Hypothalamus (tissue), 51 donors: ENCODE results near the gene CATSPER3.

Experiments used
- DNase-seq, 51 donors: peaks; one replicate each; lab custom pipeline; 2025; lab: John Stamatoyannopoulos, UW

Gene CATSPER3

GRCh38 chr5:135009736-135010501 is 42.2 kb downstream of the CATSPER3 start:
- no peak for DNase-seq

DNA sequence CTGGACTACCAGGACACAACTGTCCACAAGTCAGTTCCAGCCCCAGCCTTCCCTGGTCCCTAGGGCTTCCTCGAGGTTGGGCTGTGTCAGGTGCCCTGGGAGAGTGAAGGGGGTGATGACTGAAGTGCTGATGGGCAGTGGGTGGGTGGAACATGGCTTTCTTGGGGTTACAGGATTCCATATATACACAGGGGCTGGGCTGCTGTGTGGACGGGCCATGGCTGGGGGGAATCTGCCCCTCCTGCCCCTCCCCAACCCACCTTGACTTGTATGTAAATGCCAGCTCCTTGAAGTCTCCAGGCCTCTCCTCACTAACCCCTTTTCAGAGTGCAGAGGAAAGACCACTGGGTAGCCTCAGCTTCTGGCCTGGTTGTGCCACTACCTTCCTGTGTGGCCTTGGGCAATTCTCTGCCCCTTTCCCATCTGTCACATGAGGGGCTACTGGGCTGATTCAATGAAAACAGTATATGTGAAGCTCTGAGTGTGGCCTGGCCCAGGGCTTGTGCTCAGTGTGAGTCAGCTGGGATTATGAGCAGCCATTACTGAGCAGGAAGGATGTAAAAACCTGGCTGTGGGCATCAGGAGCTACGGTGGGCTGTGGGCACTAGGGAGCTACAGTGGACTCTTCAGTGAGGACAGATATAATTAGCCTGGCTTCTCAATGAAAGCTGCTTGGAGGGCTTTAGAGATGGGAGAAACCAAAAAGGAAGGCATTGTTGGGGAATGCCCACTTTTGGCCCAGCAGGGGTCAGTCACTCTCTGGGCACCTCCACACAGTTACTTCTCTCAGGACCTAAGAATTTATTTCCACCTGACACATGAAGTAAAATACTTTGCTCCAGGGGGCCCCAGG is 43.0 kb downstream of the CATSPER3 start:
- no peak for DNase-seq

DNA sequence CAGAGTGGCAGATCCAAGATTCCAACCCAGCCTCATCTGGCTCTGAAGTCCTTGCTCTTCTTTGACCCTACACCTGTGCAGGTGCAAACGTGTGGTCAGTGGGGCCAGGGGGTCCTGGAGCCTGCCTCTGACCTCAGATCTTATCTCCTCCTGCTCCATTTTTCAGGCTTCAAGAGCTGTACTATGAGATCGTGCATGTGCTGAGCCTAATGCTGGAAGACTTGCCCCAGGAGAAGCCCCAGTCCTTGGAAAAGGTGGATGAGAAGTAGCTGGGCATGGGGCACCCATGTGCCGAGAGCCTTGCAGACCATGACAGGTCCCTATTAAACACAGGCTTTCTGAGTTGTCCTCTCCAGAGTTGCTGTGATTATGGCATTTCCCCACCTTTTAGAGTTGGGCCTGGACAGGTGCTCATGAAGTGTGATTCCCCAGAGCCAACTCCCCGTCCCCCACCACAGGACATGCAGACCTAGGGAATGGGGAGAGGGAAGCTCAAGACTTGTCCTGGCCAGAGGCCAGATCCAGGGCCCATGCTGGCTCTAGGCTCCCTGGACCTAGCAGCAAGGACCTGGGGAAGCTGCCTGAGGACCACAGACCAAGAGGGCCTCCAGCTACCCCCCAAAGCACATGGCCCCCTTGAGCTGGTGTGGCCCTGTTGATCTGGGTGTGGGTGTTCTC is 43.8 kb downstream of the CATSPER3 start:
- DNase-seq: no peak

DNA sequence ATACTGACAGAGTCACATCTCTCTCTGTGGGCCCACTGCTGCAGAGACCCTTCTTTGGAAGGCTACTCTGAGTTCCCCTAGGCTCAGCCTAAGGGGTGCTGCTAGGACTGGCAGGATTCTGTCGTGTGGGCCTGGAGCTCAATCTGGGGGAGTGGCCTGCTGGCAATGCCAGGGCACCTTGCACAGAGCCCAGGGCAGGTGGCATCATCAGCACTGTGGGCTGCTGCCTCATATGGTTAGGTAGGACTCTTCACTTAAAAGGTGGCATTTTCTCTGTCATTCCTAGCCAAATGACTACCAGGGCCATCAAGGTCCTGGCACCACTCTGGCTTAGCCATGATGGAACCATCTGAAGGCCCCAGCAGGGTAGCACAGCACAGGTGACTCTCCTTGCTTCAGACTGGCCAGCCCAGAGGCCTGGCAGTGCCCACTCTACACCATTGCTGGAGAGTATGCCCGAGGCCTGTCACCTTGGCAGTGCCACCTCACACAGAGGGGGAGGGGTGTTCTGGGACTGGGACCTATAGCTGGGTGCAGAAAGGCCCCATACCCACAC is 44.4 kb downstream of the CATSPER3 start:
- no peak for DNase-seq

DNA sequence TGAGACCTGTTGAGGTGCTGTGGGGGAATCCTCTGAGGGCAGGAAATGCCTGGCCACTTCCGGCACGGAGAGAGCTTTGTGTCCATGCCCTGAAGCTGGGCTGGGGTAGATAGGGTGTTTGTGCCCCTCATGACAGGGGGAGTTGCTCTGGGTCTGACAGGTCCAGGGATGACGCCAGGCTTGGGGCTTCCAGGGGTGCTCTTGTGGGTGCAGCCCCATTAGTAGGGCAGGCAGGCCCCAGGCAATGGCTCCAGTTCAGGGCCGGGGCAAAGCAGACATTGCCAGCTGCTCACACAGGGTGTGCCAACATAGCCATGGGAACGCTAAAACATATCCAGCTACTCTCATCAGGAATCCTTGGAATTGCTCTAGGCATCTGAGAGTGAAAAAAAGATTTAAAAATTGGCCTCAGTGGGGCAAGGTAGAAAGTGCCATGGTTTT is 45.3 kb downstream of the CATSPER3 start:
- peak in 4 of 51 donors; percentile 3 to 14 (median 8) for DNase-seq

GRCh38 chr5:135013445-135013844 is 45.7 kb downstream of the CATSPER3 start:
- no peak for DNase-seq

DNA sequence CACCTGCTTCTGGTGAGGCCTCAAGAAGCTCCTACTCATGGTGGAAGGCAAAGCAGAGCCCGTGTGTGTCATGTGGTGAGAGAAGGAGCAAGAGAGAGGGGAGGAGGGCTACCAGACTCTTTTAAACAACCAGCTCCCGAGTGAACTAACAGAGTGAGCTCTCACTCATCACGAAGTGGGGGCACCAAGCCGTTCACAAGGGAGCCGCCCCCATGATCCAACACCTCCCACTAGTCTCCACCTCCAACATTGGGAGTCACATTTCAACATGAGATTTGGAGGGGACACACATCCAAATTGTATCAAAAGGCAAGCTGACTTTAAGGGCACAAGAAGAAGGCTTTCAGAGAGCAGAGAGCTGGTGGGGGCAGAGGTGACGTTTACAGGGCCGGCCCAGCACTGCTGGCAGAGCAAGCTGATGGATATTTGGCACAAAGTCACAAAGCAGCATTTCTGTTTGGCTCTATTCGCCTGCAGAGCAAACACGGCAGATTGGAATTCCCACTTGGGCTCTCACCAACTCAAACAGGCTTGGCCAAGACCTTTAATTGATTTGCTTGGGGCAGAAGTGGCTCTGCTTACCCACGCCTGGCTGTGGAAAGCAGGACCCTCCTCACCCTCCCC is 46.4 kb downstream of the CATSPER3 start:
- DNase-seq: peak in 5 of 51 donors; percentile 10 to 28 (median 13)

DNA sequence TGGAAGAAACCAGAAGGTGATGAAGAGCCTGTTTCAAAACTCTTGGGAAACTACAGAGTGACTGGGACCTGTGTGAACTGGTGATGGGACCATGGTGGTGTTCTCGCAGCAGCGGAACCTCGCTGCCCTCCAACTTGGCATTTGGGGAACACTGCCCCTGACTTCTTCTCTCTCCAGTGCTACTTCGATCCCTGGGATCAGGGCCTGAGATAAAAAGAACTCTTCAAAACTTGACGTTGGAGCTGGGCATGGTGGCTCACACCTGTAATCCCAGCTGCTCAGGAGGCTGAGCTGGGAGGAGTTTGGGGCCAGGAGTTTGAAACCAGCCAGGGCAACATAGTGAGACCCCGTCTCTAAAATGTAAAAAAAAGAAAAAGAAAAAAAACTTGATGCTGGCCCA is 48.2 kb downstream of the CATSPER3 start:
- no peak for DNase-seq

- no peak for DNase-seq
These were observed 49.2 kb downstream of the CATSPER3 start for GRCh38 chr5:135016861-135017290.

GRCh38 chr5:135018457-135018856 is 50.8 kb downstream of the CATSPER3 start:
- DNase-seq: no peak

DNA sequence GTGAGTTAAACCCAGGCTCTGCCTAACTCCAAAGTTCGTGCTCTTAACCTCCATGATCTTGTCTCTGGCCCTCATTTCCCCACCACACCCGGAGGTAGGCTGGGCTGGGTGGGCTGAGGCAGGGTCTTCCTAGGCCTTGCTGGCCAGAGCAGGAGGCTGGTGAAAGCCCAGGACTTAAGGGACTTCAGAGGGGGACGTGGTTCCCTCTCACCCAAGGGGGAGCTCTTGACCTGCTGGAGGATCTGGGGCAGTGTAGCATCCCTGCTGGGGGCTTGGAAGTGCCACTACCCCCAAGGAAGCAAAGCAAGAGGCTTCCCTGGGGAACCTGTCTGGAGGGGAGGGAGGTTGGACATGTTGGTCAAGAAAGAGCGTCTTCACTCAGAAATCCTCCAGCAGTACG is 51.6 kb downstream of the CATSPER3 start:
- no peak for DNase-seq

DNA sequence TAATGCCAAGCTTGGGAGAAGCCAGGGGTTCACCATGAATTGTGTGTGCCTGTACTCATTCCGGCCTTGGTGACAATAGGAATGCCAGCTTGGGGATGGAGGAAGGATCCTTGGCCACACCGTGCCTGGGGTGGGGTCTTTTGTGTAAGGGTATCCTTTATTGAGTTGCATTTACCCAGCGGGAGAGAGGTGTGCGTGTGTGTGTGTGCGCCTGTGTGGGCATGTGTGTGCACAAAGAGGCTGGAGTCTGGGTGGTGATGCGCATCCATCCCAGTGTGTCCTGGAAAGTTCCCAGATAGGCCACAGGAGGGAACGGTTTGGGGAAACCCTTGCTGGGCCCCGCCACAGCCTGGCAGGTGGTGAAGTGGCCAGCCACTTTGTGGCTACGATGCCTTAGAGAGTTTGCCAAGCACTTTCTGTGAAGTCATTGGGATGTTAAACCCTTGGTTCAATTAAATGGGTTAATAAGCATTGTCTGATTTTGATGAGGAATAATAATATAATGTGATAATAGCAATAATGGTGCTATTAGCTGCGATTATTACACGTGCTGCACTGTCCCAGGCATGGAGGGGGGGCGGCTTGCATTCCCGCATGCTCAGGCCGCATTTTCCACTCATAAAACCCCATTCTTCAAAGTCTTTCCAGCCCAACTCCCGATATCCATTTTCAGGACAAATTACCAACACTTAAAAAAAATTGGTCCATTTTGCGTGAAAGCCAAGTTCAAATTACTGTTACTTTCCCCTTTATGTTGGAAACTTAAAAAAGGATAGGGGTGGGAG is 52.6 kb downstream of the CATSPER3 start:
- DNase-seq: no peak

DNA sequence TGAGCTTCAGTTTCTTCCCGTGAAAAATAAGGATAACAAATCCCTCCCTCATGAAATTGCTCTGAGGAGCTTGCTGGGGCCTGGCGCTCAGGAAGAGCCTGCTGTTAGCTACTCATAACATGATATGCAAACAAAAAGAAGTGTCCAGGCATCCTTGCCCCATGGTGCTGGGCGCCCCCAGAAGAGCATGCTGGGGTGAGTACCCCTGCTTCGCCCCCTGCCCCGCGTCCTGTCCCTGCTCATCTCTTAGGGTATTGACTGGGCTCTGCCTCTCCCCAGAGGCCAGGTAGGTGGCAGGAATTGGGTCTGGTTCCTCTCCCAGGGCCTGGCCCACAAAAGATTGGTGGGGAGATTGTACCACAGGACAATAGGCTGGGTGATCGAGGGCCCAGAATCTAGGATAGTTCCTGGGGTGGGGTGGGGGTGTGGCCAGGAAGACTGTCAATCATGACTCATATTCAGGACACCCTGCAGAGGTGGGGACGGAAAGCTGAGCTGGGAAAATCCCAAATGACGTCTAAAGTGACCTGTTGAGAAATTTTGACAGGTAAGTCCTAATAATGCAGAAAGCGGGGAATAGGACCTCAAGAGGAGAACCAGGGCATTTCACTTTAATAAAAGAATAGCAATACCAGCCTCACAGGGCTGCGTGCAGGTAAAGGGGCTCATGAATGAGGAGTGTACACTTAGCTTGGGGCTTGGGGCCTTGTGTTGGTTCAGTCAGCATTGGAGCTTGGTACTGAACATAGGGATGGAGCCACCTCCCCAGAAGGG is 57.4 kb downstream of the CATSPER3 start:
- DNase-seq: no peak

- DNase-seq: no peak
These were observed 58.3 kb downstream of the CATSPER3 start for GRCh38 chr5:135025730-135026644.

GRCh38 chr5:135026645-135027265 is 59.0 kb downstream of the CATSPER3 start:
- no peak for DNase-seq

DNA sequence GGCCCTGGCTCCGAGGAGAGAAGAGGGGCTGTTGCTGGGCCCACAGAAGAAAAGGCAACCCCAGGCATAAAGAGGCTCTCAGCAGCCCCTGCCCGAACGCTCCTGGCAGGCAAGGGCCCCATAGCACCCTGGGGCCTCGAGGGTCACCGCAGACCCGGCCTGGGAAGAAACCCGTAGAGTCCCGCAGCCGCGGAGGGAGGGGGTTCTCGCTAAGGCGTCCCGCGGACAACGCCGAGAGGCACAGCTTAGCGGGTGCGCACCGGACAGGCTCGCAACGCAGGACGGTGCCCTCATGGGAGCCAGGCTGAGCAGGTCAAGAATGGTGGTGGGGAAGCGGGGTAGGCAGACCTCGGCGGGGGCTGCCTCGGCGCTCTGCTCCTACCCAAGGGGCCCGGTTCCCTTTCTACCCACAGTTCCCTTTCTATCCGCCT is 59.6 kb downstream of the CATSPER3 start:
- DNase-seq: no peak
